SK-N-MC (cell line): Measurements from ENCODE around the gene HRC.
A peak's percentile ranks its signal among the peaks of the same experiment; 100 is the strongest.

ENCODE experiments used
- EZH2 ChIP-seq: fragments of 200-600 bp; sonication (generic); IDR thresholded peaks from one replicate; pipeline ENCODE4 v1.6.1; 2017; ENCODE audit warnings: antibody characterized with exemption
- FOXP2 ChIP-seq: optimal IDR thresholded peaks from 2 replicates; pipeline ENCODE3; 2011; ENCODE audit warnings: mild to moderate bottlenecking, moderate library complexity; ENCODE audit not compliant: insufficient read depth; ENCODE audit errors: extremely low read length, control extremely low read depth
- POLR2AphosphoS5 ChIP-seq: IDR thresholded peaks from 2 replicates; pipeline ENCODE4 v1.6.1; 2012; ENCODE audit warnings: mild to moderate bottlenecking, low read depth, low read length, borderline replicate concordance

- TF ChIP-seq POLR2AphosphoS5: peak; percentile 58
- no peak for TF ChIP-seq EZH2
- no peak for TF ChIP-seq FOXP2
Observed at GRCh38 chr19:49128545-49129237, 26.5 kb downstream of the HRC start.
